ENCODE measurements around the gene SLC35E2B. TPM values are rescaled to one million over a fixed set of nuclear protein-coding genes. Genes with fewer than 3 reads are reported as not detected.

Gene SLC35E2B
- total and polyA plus RNA-seq, 2 of the 8 experiments (the other 6 are each of a cell fraction or from before 2014, with no cell fraction given), result 25.9 to 46.7 TPM

- Histone ChIP-seq H3K23ac (ENCODE audit: insufficient read length) (no peak overlapping the region), H2BK5ac (ENCODE audit: low read depth, low read length) (no peak overlapping the region), H3K27ac (ENCODE audit: low read depth, low read length) (no peak overlapping the region), H3K23me2 (ENCODE audit: low read depth, low read length) (peaks cover 2% of the 10 kb centered on the region; the same call in 1 of the 2 replicates), H2AK5ac (ENCODE audit: low read depth, low read length) (no peak overlapping the region), H3K36me3 (ENCODE audit: control insufficient read depth in 2 of 4, insufficient read depth in 4 of 4, low read length in 3 of 4) (no peaks in the 10 kb centered on the region), H4K20me1 (replicated peaks in 1 of 2; ENCODE audit: control insufficient read depth in 1 of 2, insufficient read depth in 2 of 2, low read length in 2 of 2) (peaks cover 0 to 10% of the 10 kb centered on the region in 2 experiments), H2AFZ (ENCODE audit: low read length) (no peak overlapping the region), H2BK15ac (ENCODE audit: low read length) (no peak overlapping the region), H4K5ac (ENCODE audit: insufficient read length, low read depth, low read length) (no peak overlapping the region), H3K14ac (ENCODE audit: insufficient read length) (no peak overlapping the region), H3K4me3 (ENCODE audit: extremely low read depth in 1 of 4, insufficient read depth in 2 of 4, low read depth in 3 of 4, low read length in 4 of 4) (no peak overlapping the region), H3K79me2 (ENCODE audit: control insufficient read depth in 1 of 2, insufficient read depth in 2 of 2, low read length in 2 of 2) (peaks cover 0 to 13% of the 10 kb centered on the region in 2 experiments; a peak in 2 of 4 replicates), H3K4me1 (replicated peaks in 1 of 4; ENCODE audit: control insufficient read depth in 3 of 4, insufficient read depth in 4 of 4, low read length in 3 of 4) (peaks cover 0 to 5% (median 2%) of the 10 kb centered on the region in 4 experiments; a peak in 2 of 7 replicates), H3K27me3 (replicated peaks in 1 of 4; ENCODE audit: control insufficient read depth in 3 of 4, extremely low read depth in 1 of 4, insufficient read depth in 3 of 4, low read length in 3 of 4) (no peaks in the 10 kb centered on the region), H3K79me1 (ENCODE audit: low read depth, low read length) (peaks cover 3% of the 10 kb centered on the region), H3K56ac (replicated peaks; ENCODE audit: insufficient read length, low read depth, low read length) (no peak overlapping the region), H3K9ac (replicated peaks in 1 of 4; ENCODE audit: extremely low read depth in 1 of 4, low read depth in 3 of 4, low read length in 3 of 4) (no peak overlapping the region), H2BK12ac (ENCODE audit: low read depth, low read length) (no peak overlapping the region), H2BK120ac (replicated peaks; ENCODE audit: low read depth, low read length) (no peak overlapping the region), H3K18ac (ENCODE audit: extremely low read depth, low read length) (no peak overlapping the region), H3K9me3 (ENCODE audit: insufficient read depth in 2 of 2, low read depth in 1 of 2, low read length in 1 of 2) (no peaks in the 10 kb centered on the region), H3K4me2 (ENCODE audit: insufficient read depth in 1 of 2, low read depth in 2 of 2, low read length in 2 of 2) (no peak overlapping the region), H3K4ac (replicated peaks; ENCODE audit: insufficient read length, low read depth, low read length) (no peak overlapping the region), H2BK20ac (ENCODE audit: low read length) (no peak overlapping the region), H4K8ac (ENCODE audit: extremely low read depth, insufficient read depth, low read length) (no peak overlapping the region), H4K91ac (replicated peaks; ENCODE audit: insufficient read length, low read length) (no peak overlapping the region)
- no peak for FAIRE-seq
- POLR2A ChIA-PET (ENCODE audit: partially characterized antibody), result interaction anchor here (0.9 kb wide), 1 partner anchor 18 kb away, joined by 3 read pairs; no protein-coding TSS in a partner anchor
- WGBS, 2 experiments (ENCODE audit: extremely low coverage in 1 of 2, insufficient coverage in 1 of 2, insufficient read length in 1 of 2, insufficient replicate concordance in 2 of 2, low coverage in 1 of 2, low lambda C conversion rate in 2 of 2, missing lambda C conversion rate in 1 of 2), result 86% methylated on average over 9 of the region's 9 CpGs; no CpG with 5 or more reads in 1 of the 2 experiments
- CTCF ChIA-PET (ENCODE audit: partially characterized antibody), result interaction anchor here (0.6 kb wide), 1 partner anchor 33 kb away, joined by 3 read pairs; no protein-coding TSS in a partner anchor
- DNase-seq (ENCODE audit: low read depth in 1 of 2, low spot score in 2 of 2), result no peak
- TF ChIP-seq ZNF274 (IDR thresholded peaks at IDR 0.05; ENCODE audit: borderline replicate concordance, extremely low read depth, low read length) (no peak), MAX (IDR thresholded peaks at IDR 0.05) (no peak), SP1 (IDR thresholded peaks at IDR 0.05; ENCODE audit: low read depth, low read length) (no peak), NANOG (IDR thresholded peaks at IDR 0.05; ENCODE audit: insufficient read depth, low read depth, low read length, poor library complexity, severe bottlenecking) (no peak), CTBP2 (IDR thresholded peaks at IDR 0.05; ENCODE audit: borderline replicate concordance, insufficient read depth, insufficient read length, low read length) (no peak), GABPA (IDR thresholded peaks at IDR 0.05; ENCODE audit: borderline replicate concordance, insufficient read depth, low read length) (no peak), BACH1 (IDR thresholded peaks at IDR 0.05; ENCODE audit: low read length) (no peak), KDM4A (IDR thresholded peaks at IDR 0.05; ENCODE audit: low read depth, low read length, severe bottlenecking) (no peak), BCL11A (IDR thresholded peaks at IDR 0.05; ENCODE audit: low read depth in 2 of 2, low read length in 2 of 2) (no peak), EZH2 (IDR thresholded peaks at IDR 0.05; ENCODE audit: low read depth, low read length, severe bottlenecking) (no peak), NRF1 (IDR thresholded peaks at IDR 0.05; ENCODE audit: low read depth, low read length) (no peak), RFX5 (IDR thresholded peaks at IDR 0.05; ENCODE audit: borderline replicate concordance, low read depth, low read length) (no peak), SAP30 (IDR thresholded peaks at IDR 0.05; ENCODE audit: insufficient read depth, insufficient replicate concordance, low read length) (no peak)
Observed at GRCh38 chr1:1610796-1611195, 81.8 kb downstream of the SLC35E2B start.

Measured in H1 (cell line).